Astrocyte of the spinal cord (primary cell): Measurements from ENCODE around the gene RAB14.

ENCODE experiments used
- DNase-seq: peaks from one replicate; pipeline ENCODE4 v3.0.0; 2011; ENCODE audit warnings: low read depth, low spot score
- H3K4me3 ChIP-seq: 2 replicates; pipeline ENCODE4 v1.5.1; 2011; ENCODE audit warnings: low read depth, mild to moderate bottlenecking, low read length, moderate library complexity
- CTCF ChIP-seq: IDR thresholded peaks from 2 replicates; pipeline ENCODE4 v1.5.1; 2012; ENCODE audit warnings: low read depth, mild to moderate bottlenecking, low read length, inconsistent platforms
- in situ Hi-C: cut with HindIII; loops from 2 replicates; pipeline ENCODE4 v1.10.0; 2017; ENCODE audit warnings: low sequenced_read_pairs

Gene RAB14

GRCh38 chr9:121232251-121232650, 30.6 kb upstream of the RAB14 start:
- no peak for TF ChIP-seq CTCF
- DNase-seq, result no peak
- in situ Hi-C loops, result no loop called here
- no peak overlapping the region for H3K4me3 ChIP-seq

GRCh38 chr9:121230256-121230655, 28.6 kb upstream of the RAB14 start:
- no peak for DNase-seq
- no peak overlapping the region for H3K4me3 ChIP-seq
- in situ Hi-C loops, result no loop called here
- no peak for TF ChIP-seq CTCF

GRCh38 chr9:121227862-121228261, 26.2 kb upstream of the RAB14 start:
- DNase-seq, result no peak
- H3K4me3 ChIP-seq, result no peak overlapping the region
- TF ChIP-seq CTCF, result no peak
- in situ Hi-C loops, result no loop called here

GRCh38 chr9:121226175-121226574, 24.5 kb upstream of the RAB14 start:
- TF ChIP-seq CTCF, result no peak
- in situ Hi-C loops, result no loop called here
- no peak for DNase-seq
- no peak overlapping the region for H3K4me3 ChIP-seq

GRCh38 chr9:121225240-121225639, 23.6 kb upstream of the RAB14 start:
- no peak for TF ChIP-seq CTCF
- H3K4me3 ChIP-seq, result no peak overlapping the region
- in situ Hi-C loops, result no loop called here
- no peak for DNase-seq

GRCh38 chr9:121222524-121223171, 21.0 kb upstream of the RAB14 start:
- in situ Hi-C loops, result no loop called here
- DNase-seq, result peak; percentile 52
- H3K4me3 ChIP-seq, result no peak overlapping the region
- TF ChIP-seq CTCF, result peak; percentile 72
